ENCODE measurements around the gene POMT1.

DNA sequence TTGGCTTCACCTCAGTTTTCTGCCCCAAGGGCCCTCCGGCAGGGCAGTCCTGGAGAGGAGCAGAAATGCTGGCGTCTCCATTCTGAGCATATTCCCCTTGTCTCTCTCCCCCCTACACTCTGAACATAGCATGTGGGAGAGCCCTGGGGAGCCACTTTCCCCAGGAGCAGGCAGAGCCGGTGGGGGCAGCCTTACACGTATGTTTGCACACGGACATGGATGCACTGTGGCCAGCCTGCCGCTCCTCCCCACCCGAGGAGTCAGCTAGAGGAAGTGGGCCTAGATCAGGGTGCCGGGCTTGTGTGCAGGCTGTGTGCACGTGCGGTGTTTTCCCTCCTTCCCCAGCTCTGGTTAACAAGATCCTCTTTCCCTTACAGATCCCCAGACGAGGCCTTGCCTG lies 25.4 kb upstream of the POMT1 start:
- TF ChIP-seq, protein P1, sequence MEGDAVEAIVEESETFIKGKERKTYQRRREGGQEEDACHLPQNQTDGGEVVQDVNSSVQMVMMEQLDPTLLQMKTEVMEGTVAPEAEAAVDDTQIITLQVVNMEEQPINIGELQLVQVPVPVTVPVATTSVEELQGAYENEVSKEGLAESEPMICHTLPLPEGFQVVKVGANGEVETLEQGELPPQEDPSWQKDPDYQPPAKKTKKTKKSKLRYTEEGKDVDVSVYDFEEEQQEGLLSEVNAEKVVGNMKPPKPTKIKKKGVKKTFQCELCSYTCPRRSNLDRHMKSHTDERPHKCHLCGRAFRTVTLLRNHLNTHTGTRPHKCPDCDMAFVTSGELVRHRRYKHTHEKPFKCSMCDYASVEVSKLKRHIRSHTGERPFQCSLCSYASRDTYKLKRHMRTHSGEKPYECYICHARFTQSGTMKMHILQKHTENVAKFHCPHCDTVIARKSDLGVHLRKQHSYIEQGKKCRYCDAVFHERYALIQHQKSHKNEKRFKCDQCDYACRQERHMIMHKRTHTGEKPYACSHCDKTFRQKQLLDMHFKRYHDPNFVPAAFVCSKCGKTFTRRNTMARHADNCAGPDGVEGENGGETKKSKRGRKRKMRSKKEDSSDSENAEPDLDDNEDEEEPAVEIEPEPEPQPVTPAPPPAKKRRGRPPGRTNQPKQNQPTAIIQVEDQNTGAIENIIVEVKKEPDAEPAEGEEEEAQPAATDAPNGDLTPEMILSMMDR (IDR thresholded peaks at IDR 0.05; ENCODE audit: low read length) = no peak
- TF ChIP-seq EZH2 (IDR thresholded peaks at IDR 0.05; ENCODE audit: borderline replicate concordance, low read length) = no peak

Data from OCI-LY1 (cell line).